ENCODE results near the gene RAPGEF5.

Gene RAPGEF5

GRCh38 chr7:22090512-22090911, 266.4 kb downstream of the RAPGEF5 start:
- H3K27ac ChIP-seq (ENCODE audit: low read length) = no peak overlapping the region
- H4K20me1 ChIP-seq (ENCODE audit: insufficient read depth, low read length) = no peaks in the 10 kb centered on the region
- H2AFZ ChIP-seq (ENCODE audit: low read length) = no peak overlapping the region
- H3K4me2 ChIP-seq (ENCODE audit: low read depth, low read length) = no peak overlapping the region
- H3K36me3 ChIP-seq (replicated peaks; ENCODE audit: insufficient read depth, low read length) = no peaks in the 10 kb centered on the region
- H3F3A ChIP-seq (ENCODE audit: insufficient read depth, low read length) = no peaks in the 10 kb centered on the region
- peaks cover 17% of the 10 kb centered on the region for H3K4me1 ChIP-seq (ENCODE audit: low read length)
- no peaks in the 10 kb centered on the region for H3K27me3 ChIP-seq (replicated peaks; ENCODE audit: insufficient read depth, low read length)
- H3K4me3 ChIP-seq (ENCODE audit: low read length) = no peak overlapping the region
- H3K9me3 ChIP-seq (replicated peaks; ENCODE audit: insufficient read depth, low read length) = no peaks in the 10 kb centered on the region
- H3K79me2 ChIP-seq (ENCODE audit: low read length) = no peaks in the 10 kb centered on the region
- H3K9ac ChIP-seq (ENCODE audit: low read length) = no peak overlapping the region
- TF ChIP-seq EZH2phosphoT487 (IDR thresholded peaks at IDR 0.05; ENCODE audit: low read length) = no peak
- TF ChIP-seq CTCF (IDR thresholded peaks at IDR 0.05; ENCODE audit: low read length) = no peak
- TF ChIP-seq EZH2 (optimal IDR thresholded peaks at IDR 0.05; ENCODE audit: low read depth, low read length) = no peak
- no peaks in the 10 kb centered on the region for H3K9me2 ChIP-seq (replicated peaks; ENCODE audit: insufficient read depth, low read length)
- DNase-seq = no peak

- H3K36me3 ChIP-seq (replicated peaks; ENCODE audit: insufficient read depth, low read length) = no peaks in the 10 kb centered on the region
- TF ChIP-seq EZH2 (optimal IDR thresholded peaks at IDR 0.05; ENCODE audit: low read depth, low read length) (no peak), CTCF (IDR thresholded peaks at IDR 0.05; ENCODE audit: low read length) (no peak), EZH2phosphoT487 (IDR thresholded peaks at IDR 0.05; ENCODE audit: low read length) (no peak)
- no peaks in the 10 kb centered on the region for H3K9me3 ChIP-seq (replicated peaks; ENCODE audit: insufficient read depth, low read length)
- no peak overlapping the region for H2AFZ ChIP-seq (ENCODE audit: low read length)
- H3K9ac ChIP-seq (ENCODE audit: low read length) = no peak overlapping the region
- no peak for DNase-seq
- no peaks in the 10 kb centered on the region for H4K20me1 ChIP-seq (ENCODE audit: insufficient read depth, low read length)
- no peak overlapping the region for H3K4me3 ChIP-seq (ENCODE audit: low read length)
- no peaks in the 10 kb centered on the region for H3K9me2 ChIP-seq (replicated peaks; ENCODE audit: insufficient read depth, low read length)
- no peak overlapping the region for H3K4me2 ChIP-seq (ENCODE audit: low read depth, low read length)
- no peaks in the 10 kb centered on the region for H3K27me3 ChIP-seq (replicated peaks; ENCODE audit: insufficient read depth, low read length)
- H3F3A ChIP-seq (ENCODE audit: insufficient read depth, low read length) = no peaks in the 10 kb centered on the region
- peaks cover 17% of the 10 kb centered on the region for H3K4me1 ChIP-seq (ENCODE audit: low read length)
- no peaks in the 10 kb centered on the region for H3K79me2 ChIP-seq (ENCODE audit: low read length)
- no peak overlapping the region for H3K27ac ChIP-seq (ENCODE audit: low read length)
Observed at GRCh38 chr7:22090107-22090506, 266.8 kb downstream of the RAPGEF5 start.

GRCh38 chr7:22088827-22089226, 268.1 kb downstream of the RAPGEF5 start:
- H3K79me2 ChIP-seq (ENCODE audit: low read length) = no peaks in the 10 kb centered on the region
- DNase-seq = no peak
- H3K4me2 ChIP-seq (ENCODE audit: low read depth, low read length) = no peak overlapping the region
- no peak overlapping the region for H3K27ac ChIP-seq (ENCODE audit: low read length)
- H3K9me3 ChIP-seq (replicated peaks; ENCODE audit: insufficient read depth, low read length) = no peaks in the 10 kb centered on the region
- TF ChIP-seq EZH2 (optimal IDR thresholded peaks at IDR 0.05; ENCODE audit: low read depth, low read length) (no peak), CTCF (IDR thresholded peaks at IDR 0.05; ENCODE audit: low read length) (no peak), EZH2phosphoT487 (IDR thresholded peaks at IDR 0.05; ENCODE audit: low read length) (no peak)
- H3K36me3 ChIP-seq (replicated peaks; ENCODE audit: insufficient read depth, low read length) = no peaks in the 10 kb centered on the region
- H3K9ac ChIP-seq (ENCODE audit: low read length) = no peak overlapping the region
- H3K9me2 ChIP-seq (replicated peaks; ENCODE audit: insufficient read depth, low read length) = no peaks in the 10 kb centered on the region
- H3K27me3 ChIP-seq (replicated peaks; ENCODE audit: insufficient read depth, low read length) = no peaks in the 10 kb centered on the region
- H3K4me3 ChIP-seq (ENCODE audit: low read length) = no peak overlapping the region
- H3F3A ChIP-seq (ENCODE audit: insufficient read depth, low read length) = no peaks in the 10 kb centered on the region
- H4K20me1 ChIP-seq (ENCODE audit: insufficient read depth, low read length) = no peaks in the 10 kb centered on the region
- no peak overlapping the region for H2AFZ ChIP-seq (ENCODE audit: low read length)
- peaks cover 8% of the 10 kb centered on the region for H3K4me1 ChIP-seq (ENCODE audit: low read length)
